ENCODE measurements around the gene CDH13.

- no peak for TF ChIP-seq CTCF (IDR thresholded peaks at IDR 0.05; ENCODE audit: borderline replicate concordance, extremely low read depth, low read length, poor library complexity, severe bottlenecking)
- no peak for TF ChIP-seq EZH2 (IDR thresholded peaks at IDR 0.05; ENCODE audit: borderline replicate concordance, low read depth, low read length, severe bottlenecking)
These were observed 23.0 kb downstream of the CDH13 start for GRCh38 chr16:82649766-82650165.
